A549 (cell line): Measurements from ENCODE around the gene PDZD4. TPM values are rescaled to one million over a fixed set of nuclear protein-coding genes. Genes with fewer than 3 reads are reported as not detected.

ENCODE experiments used
- ATAC-seq, 2 experiments: fragments of 200-7000 bp in 1 of 2; fragments of >200 bp in 1 of 2; cut with Nextera tagmentation in 1 of 2; cut with Tn5 transposase in 1 of 2; 3 replicates each; pipeline versions ENCODE4 v1.8.0 to v1.9.1; 2018 to 2020; ENCODE audit warnings: mild to moderate bottlenecking in 1 of 2, moderate library complexity in 1 of 2
- CTCF ChIA-PET: fragments of 300-600 bp; sonication (Branson Sonifier 250); formaldehyde crosslinking; extraction: SDS; loops from one replicate; lab custom pipeline; 2021; ENCODE audit warnings: antibody characterized with exemption, inconsistent platforms; lab: Yijun Ruan, JAX
- POLR2A ChIA-PET: fragments of 350-600 bp; formaldehyde crosslinking; extraction: SDS; loops from one replicate; lab custom pipeline; 2021; ENCODE audit warnings: antibody characterized with exemption, inconsistent platforms; lab: Yijun Ruan, JAX
- DNase-seq, 2 experiments: peaks; one replicate each; pipeline versions ENCODE4 v3.0.0 to v3.0.0-alpha.2; 2011 to 2016; ENCODE audit warnings: low read depth in 1 of 2, low spot score in 1 of 2
- FAIRE-seq: peaks from 2 replicates; lab custom pipeline; 2011; peaks lifted over from hg19 to GRCh38; lab: Jason Lieb, UNC
- H3K27ac ChIP-seq, 2 experiments: fragments of >200 bp; sonication (Bioruptor Twin); formaldehyde crosslinking; 3 replicates each; pipeline ENCODE4 v1.5.1; 2016 to 2017
- H3K4me1 ChIP-seq: fragments of >200 bp; sonication (Bioruptor Twin); formaldehyde crosslinking; 3 replicates; pipeline ENCODE4 v1.6.1; 2016
- H3K4me2 ChIP-seq: fragments of >200 bp; sonication (Bioruptor Twin); formaldehyde crosslinking; 3 replicates; pipeline ENCODE4 v1.6.1; 2016
- H3K4me3 ChIP-seq: fragments of >200 bp; sonication (Bioruptor Twin); formaldehyde crosslinking; 3 replicates; pipeline ENCODE4 v1.5.1; 2016
- H3K9me3 ChIP-seq: fragments of >200 bp; sonication (Bioruptor Twin); formaldehyde crosslinking; 3 replicates; pipeline ENCODE4 v1.6.1; 2016
- BHLHE40 ChIP-seq: IDR thresholded peaks from 2 replicates; pipeline ENCODE4 v1.6.1; 2012; ENCODE audit warnings: low read depth, low read length, inconsistent platforms
- CEBPB ChIP-seq, 2 experiments: fragments of >200 bp in 1 of 2; sonication (Bioruptor Twin) in 1 of 2; formaldehyde crosslinking in 1 of 2; IDR thresholded peaks; 2 replicates each; pipeline ENCODE4 v1.6.1; 2012 to 2016
- CHD4 ChIP-seq: fragments of 200-600 bp; sonication (generic); IDR thresholded peaks from 2 replicates; pipeline ENCODE4 v1.6.1; 2016; ENCODE audit warnings: antibody characterized with exemption, mild to moderate bottlenecking, borderline replicate concordance
- E2F6 ChIP-seq: IDR thresholded peaks from 2 replicates; pipeline ENCODE4 v1.6.1; 2012; ENCODE audit warnings: low read depth, borderline replicate concordance
- EHF ChIP-seq: fragments of 250-450 bp; sonication (Bioruptor Pico); IDR thresholded peaks from 2 replicates; pipeline ENCODE4 v1.5.0; 2020; ENCODE audit warnings: mild to moderate bottlenecking
- EHMT2 ChIP-seq: fragments of 200-600 bp; sonication (generic); IDR thresholded peaks from 2 replicates; pipeline ENCODE4 v1.6.1; 2016; ENCODE audit warnings: antibody characterized with exemption, low read depth, mild to moderate bottlenecking, moderate library complexity
- FOSL2 ChIP-seq, 2 experiments: fragments of 450-650 bp in 1 of 2; fragments of >200 bp in 1 of 2; sonication (Bioruptor Twin) in 1 of 2; formaldehyde crosslinking; IDR thresholded peaks; 2 replicates each; pipeline versions ENCODE4 v1.5.0 to v1.6.1; 2016 to 2020; ENCODE audit warnings: mild to moderate bottlenecking in 1 of 2, moderate library complexity in 1 of 2
- GATA3 ChIP-seq: IDR thresholded peaks from 2 replicates; pipeline ENCODE4 v1.6.1; 2012; ENCODE audit warnings: borderline replicate concordance
- HDAC2 ChIP-seq: fragments of 200-600 bp; sonication (generic); IDR thresholded peaks from 2 replicates; pipeline ENCODE4 v1.6.1; 2016
- HEYL ChIP-seq: fragments of 250-450 bp; sonication (Bioruptor Pico); IDR thresholded peaks from 2 replicates; pipeline ENCODE4 v1.8.0; 2021; ENCODE audit warnings: mild to moderate bottlenecking, moderate library complexity
- HOXA7 ChIP-seq: fragments of 250-450 bp; sonication (Bioruptor Pico); IDR thresholded peaks from 2 replicates; pipeline ENCODE4 v1.5.0; 2020; ENCODE audit warnings: mild to moderate bottlenecking, moderate library complexity
- HOXB5 ChIP-seq: fragments of 250-450 bp; sonication (Bioruptor Pico); IDR thresholded peaks from 2 replicates; pipeline ENCODE4 v1.5.0; 2020; ENCODE audit warnings: mild to moderate bottlenecking, moderate library complexity
- JUNB ChIP-seq: fragments of >200 bp; sonication (Bioruptor Twin); formaldehyde crosslinking; IDR thresholded peaks from 2 replicates; pipeline ENCODE4 v1.6.1; 2016
- KDM1A ChIP-seq: fragments of 200-600 bp; sonication (generic); IDR thresholded peaks from 2 replicates; pipeline ENCODE4 v1.6.1; 2016; ENCODE audit warnings: low read depth, mild to moderate bottlenecking
- KDM5A ChIP-seq: fragments of 200-600 bp; sonication (generic); IDR thresholded peaks from 2 replicates; pipeline ENCODE4 v1.6.1; 2016; ENCODE audit warnings: antibody characterized with exemption, mild to moderate bottlenecking
- MAFK ChIP-seq: fragments of 450-650 bp; IDR thresholded peaks from 2 replicates; pipeline ENCODE4 v1.6.1; 2014; ENCODE audit not compliant: partially characterized antibody
- MAZ ChIP-seq: fragments of 150-350 bp; IDR thresholded peaks from 2 replicates; pipeline ENCODE4 v1.6.1; 2014; ENCODE audit warnings: antibody characterized with exemption, low read depth, low read length, borderline replicate concordance
- NPAS2 ChIP-seq: fragments of 250-450 bp; sonication (Bioruptor Pico); IDR thresholded peaks from 2 replicates; pipeline ENCODE4 v1.8.0; 2022; ENCODE audit warnings: mild to moderate bottlenecking, moderate library complexity, borderline replicate concordance
- PHF8 ChIP-seq: fragments of 200-600 bp; sonication (generic); IDR thresholded peaks from 2 replicates; pipeline ENCODE4 v1.6.1; 2016; ENCODE audit warnings: low read depth, mild to moderate bottlenecking, antibody characterized with exemption, moderate library complexity, borderline replicate concordance
- POLR2AphosphoS2 ChIP-seq: conservative IDR thresholded peaks from 2 replicates; pipeline ENCODE4 v1.6.1; 2012; ENCODE audit warnings: low read length, improper control_type of control experiment, inconsistent platforms
- REST ChIP-seq: fragments of 200-600 bp; sonication (generic); IDR thresholded peaks from 2 replicates; pipeline ENCODE4 v1.6.1; 2016; ENCODE audit warnings: antibody characterized with exemption, mild to moderate bottlenecking, moderate library complexity
- RFX5 ChIP-seq: fragments of 450-650 bp; IDR thresholded peaks from 2 replicates; pipeline ENCODE4 v1.7.1; 2014; ENCODE audit warnings: antibody characterized with exemption, mild to moderate bottlenecking, moderate library complexity
- SREBF2 ChIP-seq: fragments of 450-650 bp; IDR thresholded peaks from 2 replicates; pipeline ENCODE4 v1.6.1; 2014; ENCODE audit warnings: mild to moderate bottlenecking, moderate library complexity
- TFCP2L1 ChIP-seq: fragments of 250-450 bp; sonication (Bioruptor Pico); IDR thresholded peaks from 2 replicates; pipeline ENCODE4 v1.5.0; 2021; ENCODE audit warnings: mild to moderate bottlenecking
- ZFP36 ChIP-seq: fragments of 450-650 bp; IDR thresholded peaks from 2 replicates; pipeline ENCODE4 v1.6.1; 2014; ENCODE audit warnings: borderline replicate concordance; ENCODE audit not compliant: partially characterized antibody
- WGBS: methylation state at CpG from one replicate; pipeline ENCODE4 v1.1.6; 2017; ENCODE audit errors: missing lambda C conversion rate; 5-methylcytosine and 5-hydroxymethylcytosine counted together
- polyA plus RNA-seq, 4 experiments: library from polyadenylated mRNA; depleted of rRNA in 3 of 4; stranded (reverse); fragments of >200 nt; fragmentation: RNase III in 1 of 4; extraction: RNeasy Plus Mini Kit Qiagen cat#74134 plus additional on column Dnase treatment in 1 of 4; gene quantifications; 2 replicates in 3 of 4; 3 replicates in 1 of 4; pipeline ENCODE4 v1.2.3, GENCODE V29; 2011 to 2017
- TF ChIP-seq, protein P1 (sequence below): fragments of 450-650 bp; IDR thresholded peaks from 2 replicates; pipeline ENCODE4 v1.6.1; 2014; ENCODE audit warnings: antibody characterized with exemption

Gene PDZD4
- polyA plus RNA-seq, 2 of the 4 experiments (the other 2 are of a cell fraction) = 1.2 to 3.0 TPM

- WGBS = 92% methylated on average over 10 of the region's 12 CpGs
- no peak for TF ChIP-seq CHD4
- no peak for TF ChIP-seq CEBPB (IDR thresholded peaks at IDR 0.05)
- no peak for TF ChIP-seq GATA3
- TF ChIP-seq TFCP2L1 = no peak
- no peak for TF ChIP-seq RFX5
- no peak for TF ChIP-seq PHF8
- TF ChIP-seq ZFP36 = no peak
- no peak for TF ChIP-seq POLR2AphosphoS2
- TF ChIP-seq NPAS2 (CRISPR knock-in tag) = no peak
- TF ChIP-seq MAFK = no peak
- no peak for TF ChIP-seq BHLHE40
- no peak for TF ChIP-seq KDM5A
- TF ChIP-seq KDM1A = no peak
- TF ChIP-seq E2F6 = no peak
- TF ChIP-seq HOXB5 = no peak
- TF ChIP-seq JUNB = no peak
- no peak for TF ChIP-seq HEYL
- TF ChIP-seq MAZ = no peak
- TF ChIP-seq EHMT2 = no peak
- TF ChIP-seq, all 56 proteins: peak for 0
- POLR2A ChIA-PET = no interaction called here
- no peak for FAIRE-seq
- Histone ChIP-seq H3K27ac (no peak overlapping the region), H3K4me1 (peaks cover 6% of the 10 kb centered on the region; the same call in 2 of the 3 replicates), H3K4me2 (no peak overlapping the region), H3K9me3 (no peaks in the 10 kb centered on the region), H3K4me3 (no peak overlapping the region)
- DNase-seq = no peak
- CTCF ChIA-PET = interaction anchor here (1.2 to 1.7 kb wide), 2 partner anchors 12 to 158 kb away, joined by 3 to 4 read pairs; no protein-coding TSS in a partner anchor
- ATAC-seq = no peak
These were observed 40.7 kb downstream of the PDZD4 start for GRCh38 chrX:153789654-153790053.

GRCh38 chrX:153786669-153787068 lies 43.7 kb downstream of the PDZD4 start:
- ChIA-PET CTCF (interaction anchor here (1.2 to 2.0 kb wide), 3 partner anchors 9 to 23 kb away, joined by 3 to 5 read pairs (median 3); partner anchors contain the start of gene PLXNB3), POLR2A (no interaction called here)
- no peak for DNase-seq
- 91% methylated on average over 13 of the region's 15 CpGs for WGBS
- FAIRE-seq = no peak
- Histone ChIP-seq H3K4me2 (no peak overlapping the region), H3K27ac (no peak overlapping the region), H3K4me3 (no peak overlapping the region), H3K9me3 (no peaks in the 10 kb centered on the region), H3K4me1 (no peaks in the 10 kb centered on the region)
- ATAC-seq = no peak
- TF ChIP-seq REST (no peak), EHF (CRISPR knock-in tag) (no peak), TFCP2L1 (no peak), MAFK (no peak), EHMT2 (no peak), CHD4 (no peak), SREBF2 (no peak), HDAC2 (no peak), HOXA7 (no peak), FOSL2 (IDR thresholded peaks at IDR 0.05) (no peak), FOSL2 (CRISPR knock-in tag; IDR thresholded peaks at IDR 0.05) (no peak)
- TF ChIP-seq, protein P1, sequence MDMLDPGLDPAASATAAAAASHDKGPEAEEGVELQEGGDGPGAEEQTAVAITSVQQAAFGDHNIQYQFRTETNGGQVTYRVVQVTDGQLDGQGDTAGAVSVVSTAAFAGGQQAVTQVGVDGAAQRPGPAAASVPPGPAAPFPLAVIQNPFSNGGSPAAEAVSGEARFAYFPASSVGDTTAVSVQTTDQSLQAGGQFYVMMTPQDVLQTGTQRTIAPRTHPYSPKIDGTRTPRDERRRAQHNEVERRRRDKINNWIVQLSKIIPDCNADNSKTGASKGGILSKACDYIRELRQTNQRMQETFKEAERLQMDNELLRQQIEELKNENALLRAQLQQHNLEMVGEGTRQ = no peak
